MV-4-11 (cell line): ENCODE measurements around the gene SMAD2.

Experiments
- DNase-seq: peaks from one replicate; lab custom pipeline; 2025; lab: John Stamatoyannopoulos, UW

Gene SMAD2

GRCh38 chr18:47895565-47896250 is 34.8 kb downstream of the SMAD2 start:
- DNase-seq, result no peak

GRCh38 chr18:47893939-47894699 is 36.3 kb downstream of the SMAD2 start:
- no peak for DNase-seq

- DNase-seq, result no peak
These were observed 37.4 kb downstream of the SMAD2 start for GRCh38 chr18:47893047-47893446.

- no peak for DNase-seq
These were observed 42.3 kb downstream of the SMAD2 start for GRCh38 chr18:47888156-47888555.

- DNase-seq, result no peak
These were observed 43.2 kb downstream of the SMAD2 start for GRCh38 chr18:47887227-47887626.

- DNase-seq, result no peak
These were observed 46.6 kb downstream of the SMAD2 start for GRCh38 chr18:47883771-47884413.

- no peak for DNase-seq
These were observed 47.8 kb downstream of the SMAD2 start for GRCh38 chr18:47882641-47883040.

GRCh38 chr18:47881752-47882455 is 48.6 kb downstream of the SMAD2 start:
- no peak for DNase-seq

- DNase-seq, result no peak
These were observed 49.4 kb downstream of the SMAD2 start for GRCh38 chr18:47881042-47881441.

- DNase-seq, result no peak
These were observed 52.6 kb downstream of the SMAD2 start for GRCh38 chr18:47877892-47878291.

- DNase-seq, result no peak
These were observed 53.6 kb downstream of the SMAD2 start for GRCh38 chr18:47876813-47877212.

GRCh38 chr18:47873625-47874024 is 56.8 kb downstream of the SMAD2 start:
- no peak for DNase-seq

- no peak for DNase-seq
These were observed 58.0 kb downstream of the SMAD2 start for GRCh38 chr18:47872426-47872825.

GRCh38 chr18:47871288-47871687 is 59.2 kb downstream of the SMAD2 start:
- no peak for DNase-seq

GRCh38 chr18:47870605-47871004 is 59.9 kb downstream of the SMAD2 start:
- no peak for DNase-seq

GRCh38 chr18:47868744-47869143 is 61.7 kb downstream of the SMAD2 start:
- DNase-seq, result no peak

- no peak for DNase-seq
These were observed 65.3 kb downstream of the SMAD2 start for GRCh38 chr18:47865183-47865582.

- no peak for DNase-seq
These were observed 67.4 kb downstream of the SMAD2 start for GRCh38 chr18:47863041-47863440.

GRCh38 chr18:47858607-47859006 is 71.9 kb downstream of the SMAD2 start:
- no peak for DNase-seq

GRCh38 chr18:47847635-47848034 is 82.8 kb downstream of the SMAD2 start:
- DNase-seq, result no peak

GRCh38 chr18:47846431-47846830 is 84.0 kb downstream of the SMAD2 start:
- no peak for DNase-seq

- no peak for DNase-seq
These were observed 85.5 kb downstream of the SMAD2 start for GRCh38 chr18:47844828-47845498.
